GM12878 (cell line): ENCODE data around the gene HLA-DQB1. TPM values are rescaled to one million over a fixed set of nuclear protein-coding genes. Genes with fewer than 3 reads are reported as not detected.
A peak's percentile ranks its signal among the peaks of the same experiment; 100 is the strongest.

Experiments
- ATAC-seq: fragments of 200-7000 bp; cut with Tn5 transposase; 3 replicates; pipeline ENCODE4 v1.9.1; 2020; ENCODE audit warnings: mild to moderate bottlenecking, moderate library complexity
- BruUV-seq: library from RNA; stranded (reverse); fragments of 400-500 nt; replicated peaks from 2 replicates; lab custom pipeline; 2021; lab: Mats Ljungman, UMichigan
- CTCF ChIA-PET: fragments of 300-600 bp; sonication (Branson Sonifier 250); formaldehyde crosslinking; extraction: SDS; loops from one replicate; lab custom pipeline; 2021; ENCODE audit warnings: inconsistent platforms; lab: Yijun Ruan, JAX
- POLR2A ChIA-PET: fragments of 350-600 bp; formaldehyde crosslinking; extraction: SDS; loops from one replicate; lab custom pipeline; 2021; ENCODE audit warnings: inconsistent platforms; lab: Charles Lee
- RAD21 ChIA-PET: fragments of 300-600 bp; sonication (Branson Sonifier 250); formaldehyde crosslinking; loops from one replicate; lab custom pipeline; 2023; ENCODE audit warnings: antibody characterized with exemption; ENCODE audit not compliant: unreplicated experiment; lab: Charles Lee
- SMC1A ChIA-PET: fragments of 300-600 bp; sonication (Branson Sonifier 250); formaldehyde crosslinking; loops from one replicate; lab custom pipeline; 2023; ENCODE audit not compliant: unreplicated experiment, uncharacterized antibody; lab: Charles Lee
- DNase-seq: peaks from one replicate; pipeline ENCODE4 v3.0.0-alpha.2; 2011; ENCODE audit warnings: low read depth, low spot score
- FAIRE-seq: peaks from 3 replicates; lab custom pipeline; 2011; peaks lifted over from hg19 to GRCh38; lab: Jason Lieb, UNC
- H2AFZ ChIP-seq: 2 replicates; pipeline ENCODE4 v1.6.0; 2011; ENCODE audit warnings: low read depth, low read length, control low read depth; ENCODE audit not compliant: control insufficient read depth
- H3K27ac ChIP-seq: 2 replicates; pipeline ENCODE4 v1.5.1; 2011; ENCODE audit warnings: control low read depth; ENCODE audit not compliant: control insufficient read depth, insufficient read depth
- H3K27me3 ChIP-seq, 2 experiments: replicated peaks in 1 of 2; 2 replicates each; pipeline versions ENCODE4 v1.6.0 to v1.6.1; 2011; ENCODE audit warnings: low read length in 1 of 2; ENCODE audit not compliant: control insufficient read depth in 2 of 2, insufficient read depth in 2 of 2
- H3K36me3 ChIP-seq, 2 experiments: 2 replicates each; pipeline ENCODE4 v1.5.1; 2011; ENCODE audit warnings: low read length in 1 of 2; ENCODE audit not compliant: control insufficient read depth in 2 of 2, insufficient read depth in 2 of 2
- H3K4me1 ChIP-seq: 2 replicates; pipeline ENCODE4 v1.6.1; 2011; ENCODE audit warnings: mild to moderate bottlenecking, low read length, moderate library complexity, mixed read lengths; ENCODE audit not compliant: control insufficient read depth, insufficient read depth
- H3K4me2 ChIP-seq: 2 replicates; pipeline ENCODE4 v1.6.0; 2011; ENCODE audit warnings: control low read depth; ENCODE audit not compliant: control insufficient read depth, insufficient read depth
- H3K4me3 ChIP-seq: fragments of 200-600 bp; sonication (generic); 2 replicates; pipeline ENCODE4 v1.5.1; 2016
- H3K79me2 ChIP-seq: 2 replicates; pipeline ENCODE4 v1.6.0; 2011; ENCODE audit warnings: low read length; ENCODE audit not compliant: control insufficient read depth, insufficient read depth
- H3K9ac ChIP-seq: 2 replicates; pipeline ENCODE4 v1.8.0; 2011; ENCODE audit warnings: low read length, control low read depth, mixed read lengths; ENCODE audit not compliant: control insufficient read depth, insufficient read depth
- H3K9me3 ChIP-seq: replicated peaks from 3 replicates; pipeline ENCODE4 v1.5.1; 2011; ENCODE audit warnings: mild to moderate bottlenecking, low read length; ENCODE audit not compliant: control insufficient read depth, insufficient read depth
- H4K20me1 ChIP-seq: 2 replicates; pipeline ENCODE4 v1.6.0; 2011; ENCODE audit not compliant: control insufficient read depth, insufficient read depth
- BACH1 ChIP-seq: fragments of 450-650 bp; IDR thresholded peaks from 2 replicates; pipeline ENCODE4 v1.6.1; 2017; ENCODE audit warnings: mild to moderate bottlenecking, borderline replicate concordance
- DPF2 ChIP-seq: fragments of 450-650 bp; IDR thresholded peaks from 2 replicates; pipeline ENCODE4 v1.6.1; 2017; ENCODE audit warnings: mild to moderate bottlenecking
- EP300 ChIP-seq, 2 experiments: fragments of 150-350 bp in 1 of 2; IDR thresholded peaks; 2 replicates each; pipeline ENCODE4 v1.6.1; 2011 to 2012; ENCODE audit warnings: low read depth in 2 of 2, low read length in 2 of 2, borderline replicate concordance in 1 of 2, improper control_type of control experiment in 1 of 2, inconsistent platforms in 1 of 2; ENCODE audit not compliant: control insufficient read depth in 1 of 2
- GABPA ChIP-seq: IDR thresholded peaks from 2 replicates; pipeline ENCODE4 v1.6.1; 2014; ENCODE audit warnings: antibody characterized with exemption, low read depth, mild to moderate bottlenecking, inconsistent platforms
- HCFC1 ChIP-seq: fragments of 150-350 bp; IDR thresholded peaks from 2 replicates; pipeline ENCODE4 v1.6.1; 2014; ENCODE audit warnings: low read length
- HDGF ChIP-seq: fragments of 450-650 bp; IDR thresholded peaks from 2 replicates; pipeline ENCODE4 v1.6.1; 2016; ENCODE audit warnings: antibody characterized with exemption
- IKZF1 ChIP-seq: fragments of 450-650 bp; conservative IDR thresholded peaks from 2 replicates; pipeline ENCODE4 v1.6.1; 2017; ENCODE audit warnings: antibody characterized with exemption, mild to moderate bottlenecking
- KLF5 ChIP-seq: fragments of 450-650 bp; IDR thresholded peaks from 2 replicates; pipeline ENCODE4 v1.6.1; 2014; ENCODE audit warnings: mild to moderate bottlenecking; ENCODE audit not compliant: partially characterized antibody
- NFIC ChIP-seq: IDR thresholded peaks from 2 replicates; pipeline ENCODE4 v1.6.1; 2012; ENCODE audit warnings: low read depth, mild to moderate bottlenecking, inconsistent platforms, low read length, moderate library complexity
- NFYA ChIP-seq: IDR thresholded peaks from 2 replicates; pipeline ENCODE4 v1.6.1; 2011; ENCODE audit warnings: low read depth, mild to moderate bottlenecking, low read length, improper control_type of control experiment, borderline replicate concordance
- NRF1 ChIP-seq: conservative IDR thresholded peaks from 2 replicates; pipeline ENCODE4 v1.6.1; 2011; ENCODE audit warnings: mild to moderate bottlenecking, low read depth, low read length, improper control_type of control experiment
- PBX3 ChIP-seq: IDR thresholded peaks from 2 replicates; pipeline ENCODE4 v1.6.1; 2011; ENCODE audit warnings: mild to moderate bottlenecking, low read depth, low read length, moderate library complexity; ENCODE audit not compliant: insufficient replicate concordance
- RAD51 ChIP-seq: fragments of 450-650 bp; IDR thresholded peaks from 2 replicates; pipeline ENCODE4 v1.6.1; 2016; ENCODE audit warnings: moderate library complexity, mild to moderate bottlenecking, inconsistent platforms
- RELA ChIP-seq: fragments of 450-650 bp; IDR thresholded peaks from 2 replicates; pipeline ENCODE4 v1.8.0; 2014; ENCODE audit warnings: borderline replicate concordance; ENCODE audit not compliant: partially characterized antibody
- RELB ChIP-seq: fragments of 450-650 bp; IDR thresholded peaks from 2 replicates; pipeline ENCODE4 v1.6.1; 2017; ENCODE audit warnings: low read depth, mild to moderate bottlenecking, moderate library complexity
- TCF12 ChIP-seq: IDR thresholded peaks from 2 replicates; pipeline ENCODE4 v1.6.1; 2011; ENCODE audit warnings: low read depth, mild to moderate bottlenecking, low read length
- USF1 ChIP-seq: IDR thresholded peaks from 2 replicates; pipeline ENCODE4 v1.6.1; 2011; ENCODE audit warnings: borderline replicate concordance, low read depth, mild to moderate bottlenecking, moderate library complexity, mixed read lengths, low read length; ENCODE audit not compliant: insufficient read depth; ENCODE audit errors: extremely low read length
- ZNF207 ChIP-seq: fragments of 450-650 bp; IDR thresholded peaks from 2 replicates; pipeline ENCODE4 v1.6.1; 2014; ENCODE audit warnings: antibody characterized with exemption, mild to moderate bottlenecking, borderline replicate concordance
- WGBS: methylation state at CpG from one replicate; pipeline ENCODE4 v1.1.6; 2016; ENCODE audit warnings: low lambda C conversion rate; ENCODE audit not compliant: insufficient replicate concordance, insufficient coverage; ENCODE audit errors: missing lambda C conversion rate; 5-methylcytosine and 5-hydroxymethylcytosine counted together
- in situ Hi-C: fragments of 300-500 bp; cut with MboI; formaldehyde crosslinking; loops from 9 replicates; pipeline ENCODE4 v1.14.3; 2018; ENCODE audit warnings: mixed read lengths
- intact Hi-C: fragments of 100-400 bp; cut with micrococcal nuclease; formaldehyde crosslinking; loops from one replicate; pipeline ENCODE4 v1.14.2; 2022; ENCODE audit not compliant: unreplicated experiment
- polyA plus RNA-seq, 11 experiments: library from polyadenylated mRNA; depleted of rRNA in 4 of 11; unstranded in 6 of 11; stranded (reverse) in 5 of 11; fragments of >200 nt; fragmentation: Nextera tagmentation in 4 of 11; fragmentation: Illumina TruSeq in 1 of 11; extraction: Ambion mirVana in 4 of 11; extraction: Trizol in 1 of 11; gene quantifications; 1 replicate in 1 of 11; 2 replicates in 10 of 11; pipeline versions ENCODE4 v1.2.1 to v1.2.3, GENCODE V29; 2011 to 2016; ENCODE audit warnings: inconsistent platforms in 2 of 11, missing spikeins in 2 of 11, low read depth in 1 of 11
- total RNA-seq, 4 experiments: library from RNA; depleted of rRNA in 3 of 4; stranded (reverse); fragments of >200 nt in 3 of 4; fragmentation: Illumina TruSeq in 1 of 4; extraction: Trizol in 1 of 4; gene quantifications; 2 replicates each; pipeline versions ENCODE4 v1.2.1 to v1.2.3, GENCODE V29; 2013 to 2021

HLA-DQB1 gene
- total and polyA plus RNA-seq, 10 of the 15 experiments (the other 5 are each of a cell fraction or from before 2014, with no cell fraction given): 38.1 to 403 (median 91.4) TPM

GRCh38 chr6:32609731-32610640, 56.5 kb downstream of the HLA-DQB1 start:
- peak overlapping the region; percentile 68 for H3K9ac ChIP-seq
- H3K4me2 ChIP-seq: peak overlapping the region; percentile 39
- H3K36me3 ChIP-seq: no peaks in the 10 kb centered on the region
- ChIA-PET CTCF (interaction anchor here (0.5 to 2.5 kb wide), 3 partner anchors 11 to 80 kb away, joined by 3 to 13 read pairs (median 5); no protein-coding TSS in a partner anchor), POLR2A (interaction anchor here (0.6 to 4.8 kb wide), 13 partner anchors 11 to 174 kb away, joined by 3 to 50 read pairs (median 4); partner anchors contain the start of genes HLA-DQA1, HLA-DQB1 and HLA-DRB1), SMC1A (interaction anchor here (0.7 to 5.8 kb wide), 10 partner anchors 8 to 171 kb away, joined by 3 to 36 read pairs (median 6); partner anchors contain the start of genes HLA-DQA1 and HLA-DRA), RAD21 (interaction anchor here (0.6 to 3.2 kb wide), 11 partner anchors 13 to 174 kb away, joined by 3 to 21 read pairs (median 4); partner anchors contain the start of genes HLA-DQA1 and HLA-DRA)
- H3K4me3 ChIP-seq: peak overlapping the region; percentile 3; the same call in 1 of the 2 replicates
- FAIRE-seq (peak; percentile 83), ATAC-seq (peak; percentile 84), DNase-seq (peak; percentile 100)
- no peaks in the 10 kb centered on the region for H3K27me3 ChIP-seq
- H3K4me1 ChIP-seq: peaks cover 17% of the 10 kb centered on the region
- H3K79me2 ChIP-seq: peaks cover 17% of the 10 kb centered on the region
- no peaks in the 10 kb centered on the region; the same call in 2 of the 3 replicates for H3K9me3 ChIP-seq
- intact Hi-C loops: loop anchor here (1.0 to 10.0 kb wide), 6 partner anchors 13 to 245 kb away; partner anchors contain the start of genes HLA-DQA1, HLA-DQB1, HLA-DRB1 and PSMB9
- WGBS: 2% methylated on average over 8 of the region's 8 CpGs
- peak overlapping the region; percentile 16 for H2AFZ ChIP-seq
- in situ Hi-C loops: loop anchor here (10.0 to 25.0 kb wide), 2 partner anchors 335 to 1048 kb away; partner anchors contain the start of genes HLA-DMB and LTA
- H3K27ac ChIP-seq: peak overlapping the region; percentile 95
- TSS peak; percentile 91 for BruUV-seq
- H4K20me1 ChIP-seq: no peaks in the 10 kb centered on the region
- TF ChIP-seq GABPA: no peak
- TF ChIP-seq DPF2: peak; percentile 62
- TF ChIP-seq HCFC1: no peak
- peak; percentile 54 for TF ChIP-seq KLF5
- TF ChIP-seq RELA: peak; percentile 89
- TF ChIP-seq NFYA: no peak
- no peak for TF ChIP-seq PBX3
- peak; percentile 89 for TF ChIP-seq IKZF1
- TF ChIP-seq RAD51: no peak; the same call in 1 of the 2 replicates
- peak; percentile 91 for TF ChIP-seq NFIC
- peak; percentile 81; the same call in 1 of the 2 replicates for TF ChIP-seq HDGF
- TF ChIP-seq TCF12: peak; percentile 66; the same call in 1 of the 2 replicates
- TF ChIP-seq NRF1: no peak
- no peak for TF ChIP-seq ZNF207
- TF ChIP-seq USF1: no peak
- peak; percentile 96 for TF ChIP-seq RELB
- peak; percentile 30 to 68; a peak in 2 of 4 replicates for TF ChIP-seq EP300 (IDR thresholded peaks at IDR 0.05; ENCODE audit: borderline replicate concordance in 1 of 2, control insufficient read depth in 1 of 2, low read depth in 2 of 2, low read length in 2 of 2)
- peak; percentile 34; the same call in 1 of the 2 replicates for TF ChIP-seq BACH1
